Testis (tissue), 2 donors: ENCODE data around the gene DNAJC7.

Source experiments
- POLR2A ChIP-seq: fragments of 450-650 bp; IDR thresholded peaks from one replicate; pipeline ENCODE4 v1.6.1; 2017; ENCODE audit warnings: antibody characterized with exemption, mild to moderate bottlenecking, moderate library complexity
- TF ChIP-seq, protein P1 (sequence below), 3 experiments: fragments of 450-650 bp in 2 of 3; fragments of 200-600 bp in 1 of 3; sonication (generic) in 1 of 3; IDR thresholded peaks; one replicate each; pipeline ENCODE4 v1.5.1; 2016 to 2019; ENCODE audit warnings: antibody characterized with exemption in 3 of 3, mild to moderate bottlenecking in 2 of 3, moderate library complexity in 1 of 3

DNA sequence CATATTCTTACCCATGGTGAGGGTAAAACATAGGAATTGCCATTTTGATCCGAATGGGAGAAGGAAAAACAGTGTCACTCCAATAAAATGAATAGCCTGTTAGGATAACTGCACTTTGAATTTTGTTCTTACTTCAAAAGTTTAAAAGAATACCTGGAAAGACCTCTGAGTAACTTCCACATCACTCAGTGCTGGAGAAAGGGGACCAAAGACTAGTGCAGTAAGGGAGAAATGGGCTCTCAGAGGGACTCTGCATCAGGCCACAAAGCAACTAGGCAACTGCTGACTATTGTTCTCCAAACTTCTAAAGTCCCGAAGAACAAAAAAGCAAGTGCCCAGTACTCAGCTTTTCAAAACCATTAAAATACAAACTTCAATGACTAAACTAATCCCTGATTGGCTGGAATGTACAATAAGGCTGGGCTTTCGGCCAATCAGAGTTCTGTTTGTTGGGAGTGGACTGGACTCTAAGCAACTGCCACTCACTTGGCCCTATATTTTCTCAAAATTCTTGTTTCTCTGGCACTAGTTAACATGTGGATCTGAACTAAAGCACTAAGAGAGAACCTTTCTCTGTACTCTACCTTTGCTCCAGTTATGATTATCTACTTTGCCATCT lies 6.2 kb downstream of the DNAJC7 start:
- TF ChIP-seq, protein P1, sequence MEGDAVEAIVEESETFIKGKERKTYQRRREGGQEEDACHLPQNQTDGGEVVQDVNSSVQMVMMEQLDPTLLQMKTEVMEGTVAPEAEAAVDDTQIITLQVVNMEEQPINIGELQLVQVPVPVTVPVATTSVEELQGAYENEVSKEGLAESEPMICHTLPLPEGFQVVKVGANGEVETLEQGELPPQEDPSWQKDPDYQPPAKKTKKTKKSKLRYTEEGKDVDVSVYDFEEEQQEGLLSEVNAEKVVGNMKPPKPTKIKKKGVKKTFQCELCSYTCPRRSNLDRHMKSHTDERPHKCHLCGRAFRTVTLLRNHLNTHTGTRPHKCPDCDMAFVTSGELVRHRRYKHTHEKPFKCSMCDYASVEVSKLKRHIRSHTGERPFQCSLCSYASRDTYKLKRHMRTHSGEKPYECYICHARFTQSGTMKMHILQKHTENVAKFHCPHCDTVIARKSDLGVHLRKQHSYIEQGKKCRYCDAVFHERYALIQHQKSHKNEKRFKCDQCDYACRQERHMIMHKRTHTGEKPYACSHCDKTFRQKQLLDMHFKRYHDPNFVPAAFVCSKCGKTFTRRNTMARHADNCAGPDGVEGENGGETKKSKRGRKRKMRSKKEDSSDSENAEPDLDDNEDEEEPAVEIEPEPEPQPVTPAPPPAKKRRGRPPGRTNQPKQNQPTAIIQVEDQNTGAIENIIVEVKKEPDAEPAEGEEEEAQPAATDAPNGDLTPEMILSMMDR (IDR thresholded peaks at IDR 0.05), result no peak
- TF ChIP-seq POLR2A, result no peak
